GM10847 (cell line): ENCODE measurements around the gene SLC22A6.

Source experiments
- POLR2A ChIP-seq: IDR thresholded peaks from 2 replicates; pipeline ENCODE4 v1.6.1; 2011; ENCODE audit not compliant: insufficient read length; ENCODE audit errors: extremely low read depth

SLC22A6 gene

GRCh38 chr11:63001456-63001855 lies 16.7 kb upstream of the SLC22A6 start:
- no peak for TF ChIP-seq POLR2A

- no peak for TF ChIP-seq POLR2A
Observed at GRCh38 chr11:62999649-63000048, 14.9 kb upstream of the SLC22A6 start.

- no peak for TF ChIP-seq POLR2A
Observed at GRCh38 chr11:62999156-62999555, 14.4 kb upstream of the SLC22A6 start.

GRCh38 chr11:62996271-62996670 lies 11.5 kb upstream of the SLC22A6 start:
- no peak for TF ChIP-seq POLR2A

- no peak for TF ChIP-seq POLR2A
Observed at GRCh38 chr11:62994775-62995174, 10.0 kb upstream of the SLC22A6 start.

GRCh38 chr11:62988276-62988675 lies 3.5 kb upstream of the SLC22A6 start:
- no peak for TF ChIP-seq POLR2A

GRCh38 chr11:62985041-62985750 lies 429 bp upstream of the SLC22A6 start:
- no peak for TF ChIP-seq POLR2A

GRCh38 chr11:62983536-62984199 lies 1.1 kb downstream of the SLC22A6 start:
- TF ChIP-seq POLR2A = no peak

GRCh38 chr11:62981743-62982142 lies 3.0 kb downstream of the SLC22A6 start:
- no peak for TF ChIP-seq POLR2A

GRCh38 chr11:62980133-62980760 lies 4.5 kb downstream of the SLC22A6 start:
- no peak for TF ChIP-seq POLR2A

- TF ChIP-seq POLR2A = no peak
Observed at GRCh38 chr11:62976109-62976508, 8.7 kb downstream of the SLC22A6 start.

GRCh38 chr11:62974848-62975522 lies 9.8 kb downstream of the SLC22A6 start:
- TF ChIP-seq POLR2A = no peak

GRCh38 chr11:62965574-62965973 lies 19.2 kb downstream of the SLC22A6 start:
- TF ChIP-seq POLR2A = no peak

- no peak for TF ChIP-seq POLR2A
Observed at GRCh38 chr11:62962391-62962790, 22.4 kb downstream of the SLC22A6 start.

GRCh38 chr11:62961017-62961570 lies 23.7 kb downstream of the SLC22A6 start:
- TF ChIP-seq POLR2A = no peak
